Fibroblast of lung (primary cell): Measurements from ENCODE around the gene THUMPD2. TPM values are rescaled to one million over a fixed set of nuclear protein-coding genes. Genes with fewer than 3 reads are reported as not detected.

Experiments
- DNase-seq, 2 donors: peaks; one replicate each; pipeline versions ENCODE4 v3.0.0 to v3.0.0-alpha.2; 2010; ENCODE audit warnings: low read depth in 2 of 2
- H2AFZ ChIP-seq: 2 replicates; pipeline ENCODE4 v1.5.1; 2012; ENCODE audit warnings: low read length, control low read depth, inconsistent platforms
- H3K27ac ChIP-seq: 2 replicates; pipeline ENCODE4 v1.5.1; 2011; ENCODE audit warnings: low read length, control low read depth; ENCODE audit not compliant: insufficient read depth
- H3K27me3 ChIP-seq: 2 replicates; pipeline ENCODE4 v1.5.1; 2011; ENCODE audit warnings: mild to moderate bottlenecking, low read length; ENCODE audit not compliant: control insufficient read depth, insufficient read depth
- H3K36me3 ChIP-seq: 2 replicates; pipeline ENCODE4 v1.5.1; 2011; ENCODE audit warnings: low read length; ENCODE audit not compliant: control insufficient read depth, insufficient read depth
- H3K4me1 ChIP-seq: 2 replicates; pipeline ENCODE4 v1.5.1; 2011; ENCODE audit warnings: low read length; ENCODE audit not compliant: control insufficient read depth, insufficient read depth; ENCODE audit errors: extremely low read depth
- H3K4me2 ChIP-seq: 2 replicates; pipeline ENCODE4 v1.5.1; 2011; ENCODE audit warnings: low read length, control low read depth; ENCODE audit not compliant: insufficient read depth; ENCODE audit errors: extremely low read depth
- H3K4me3 ChIP-seq, 4 experiments: fragments of 200-600 bp in 1 of 4; sonication (generic) in 1 of 4; replicated peaks in 1 of 4; 2 replicates each; pipeline ENCODE4 v1.5.1; 2011 to 2016; ENCODE audit warnings: low read length in 4 of 4, low read depth in 3 of 4, mild to moderate bottlenecking in 3 of 4, control low read depth in 2 of 4, inconsistent platforms in 1 of 4, mixed read lengths in 1 of 4; ENCODE audit not compliant: insufficient read depth in 1 of 4; ENCODE audit errors: control extremely low read depth in 1 of 4
- H3K79me2 ChIP-seq: 2 replicates; pipeline ENCODE4 v1.5.1; 2012; ENCODE audit warnings: mild to moderate bottlenecking, low read length, inconsistent platforms; ENCODE audit not compliant: control insufficient read depth, insufficient read depth
- H3K9ac ChIP-seq: 2 replicates; pipeline ENCODE4 v1.5.1; 2011; ENCODE audit warnings: mild to moderate bottlenecking, low read length, control low read depth; ENCODE audit not compliant: insufficient read depth
- H3K9me3 ChIP-seq: 2 replicates; pipeline ENCODE4 v1.5.1; 2012; ENCODE audit warnings: low read depth, low read length; ENCODE audit not compliant: control insufficient read depth, insufficient read depth
- H4K20me1 ChIP-seq: 2 replicates; pipeline ENCODE4 v1.5.1; 2011; ENCODE audit warnings: low read length; ENCODE audit not compliant: control insufficient read depth, insufficient read depth; ENCODE audit errors: extremely low read depth
- CTCF ChIP-seq, 2 donors: IDR thresholded peaks in 1 of 2; conservative IDR thresholded peaks in 1 of 2; 1 replicate in 1 of 2; 2 replicates in 1 of 2; pipeline ENCODE4 v1.5.1; 2011 to 2012; ENCODE audit warnings: low read length in 2 of 2, control low read depth in 1 of 2, inconsistent platforms in 1 of 2, low read depth in 1 of 2, mild to moderate bottlenecking in 1 of 2
- EZH2 ChIP-seq: IDR thresholded peaks from 2 replicates; pipeline ENCODE4 v1.5.1; 2012; ENCODE audit warnings: low read length, control low read depth, mild to moderate bottlenecking; ENCODE audit errors: missing control alignments
- polyA plus RNA-seq, 2 donors: library from polyadenylated mRNA; depleted of rRNA in 1 of 2; stranded (reverse) in 1 of 2; unstranded in 1 of 2; fragments of >200 nt; gene quantifications; 2 replicates each; pipeline ENCODE4 v1.2.1, GENCODE V29; 2011 to 2012; ENCODE audit warnings: missing spikeins in 1 of 2
- total RNA-seq: library from RNA; depleted of rRNA; stranded (reverse); fragments of >200 nt; gene quantifications from 2 replicates; pipeline ENCODE4 v1.2.1, GENCODE V29; 2014

THUMPD2 gene
- total and polyA plus RNA-seq, 2 donors (not counting 1 experiment from before 2014, with no cell fraction given), result 8.1 to 10.2 TPM

GRCh38 chr2:39772086-39772811 lies 6.8 kb downstream of the THUMPD2 start:
- Histone ChIP-seq H4K20me1 (no peaks in the 10 kb centered on the region), H2AFZ (no peak overlapping the region), H3K79me2 (peaks cover 37% of the 10 kb centered on the region), H3K9me3 (no peaks in the 10 kb centered on the region), H3K4me3 (no peak overlapping the region), H3K27ac (no peak overlapping the region), H3K36me3 (no peaks in the 10 kb centered on the region), H3K9ac (no peak overlapping the region), H3K4me2 (no peak overlapping the region), H3K4me1 (peaks cover 3% of the 10 kb centered on the region), H3K27me3 (no peaks in the 10 kb centered on the region)
- TF ChIP-seq EZH2 (no peak), CTCF (conservative IDR thresholded peaks at IDR 0.05 in 1 of 2, IDR thresholded peaks at IDR 0.05 in 1 of 2; ENCODE audit: low read depth in 1 of 2, low read length in 2 of 2) (no peak)
- peak; percentile 26 to 92 for DNase-seq

- TF ChIP-seq EZH2, result no peak
- TF ChIP-seq CTCF (conservative IDR thresholded peaks at IDR 0.05 in 1 of 2, IDR thresholded peaks at IDR 0.05 in 1 of 2; ENCODE audit: low read depth in 1 of 2, low read length in 2 of 2), result no peak
- no peak overlapping the region for H3K27ac ChIP-seq
- H3K36me3 ChIP-seq, result peaks cover 8% of the 10 kb centered on the region
- no peak overlapping the region for H3K4me3 ChIP-seq
- no peaks in the 10 kb centered on the region for H3K4me1 ChIP-seq
- no peaks in the 10 kb centered on the region for H3K79me2 ChIP-seq
- no peaks in the 10 kb centered on the region for H3K9me3 ChIP-seq
- no peaks in the 10 kb centered on the region for H3K27me3 ChIP-seq
- DNase-seq, result no peak
- H3K9ac ChIP-seq, result no peak overlapping the region
- no peaks in the 10 kb centered on the region for H4K20me1 ChIP-seq
- H2AFZ ChIP-seq, result no peak overlapping the region
- H3K4me2 ChIP-seq, result no peak overlapping the region
These were observed 16.6 kb downstream of the THUMPD2 start for GRCh38 chr2:39762448-39762847.

GRCh38 chr2:39757156-39757555 lies 21.9 kb downstream of the THUMPD2 start:
- Histone ChIP-seq H3K4me1 (peaks cover 5% of the 10 kb centered on the region), H3K9me3 (no peaks in the 10 kb centered on the region), H2AFZ (no peak overlapping the region), H4K20me1 (no peaks in the 10 kb centered on the region), H3K4me2 (no peak overlapping the region), H3K36me3 (peaks cover 11% of the 10 kb centered on the region), H3K79me2 (no peaks in the 10 kb centered on the region), H3K4me3 (no peak overlapping the region), H3K27me3 (no peaks in the 10 kb centered on the region), H3K9ac (no peak overlapping the region), H3K27ac (no peak overlapping the region)
- no peak for TF ChIP-seq CTCF (conservative IDR thresholded peaks at IDR 0.05 in 1 of 2, IDR thresholded peaks at IDR 0.05 in 1 of 2; ENCODE audit: low read depth in 1 of 2, low read length in 2 of 2)
- no peak for TF ChIP-seq EZH2
- DNase-seq, result no peak
